ENCODE results near the gene JAML. TPM values are rescaled to one million over a fixed set of nuclear protein-coding genes. Genes with fewer than 3 reads are reported as not detected.

The JAML gene
- total and polyA plus RNA-seq, 2 of the 8 experiments (the other 6 are each of a cell fraction or from before 2014, with no cell fraction given): 0.12 to 0.58 TPM

DNA sequence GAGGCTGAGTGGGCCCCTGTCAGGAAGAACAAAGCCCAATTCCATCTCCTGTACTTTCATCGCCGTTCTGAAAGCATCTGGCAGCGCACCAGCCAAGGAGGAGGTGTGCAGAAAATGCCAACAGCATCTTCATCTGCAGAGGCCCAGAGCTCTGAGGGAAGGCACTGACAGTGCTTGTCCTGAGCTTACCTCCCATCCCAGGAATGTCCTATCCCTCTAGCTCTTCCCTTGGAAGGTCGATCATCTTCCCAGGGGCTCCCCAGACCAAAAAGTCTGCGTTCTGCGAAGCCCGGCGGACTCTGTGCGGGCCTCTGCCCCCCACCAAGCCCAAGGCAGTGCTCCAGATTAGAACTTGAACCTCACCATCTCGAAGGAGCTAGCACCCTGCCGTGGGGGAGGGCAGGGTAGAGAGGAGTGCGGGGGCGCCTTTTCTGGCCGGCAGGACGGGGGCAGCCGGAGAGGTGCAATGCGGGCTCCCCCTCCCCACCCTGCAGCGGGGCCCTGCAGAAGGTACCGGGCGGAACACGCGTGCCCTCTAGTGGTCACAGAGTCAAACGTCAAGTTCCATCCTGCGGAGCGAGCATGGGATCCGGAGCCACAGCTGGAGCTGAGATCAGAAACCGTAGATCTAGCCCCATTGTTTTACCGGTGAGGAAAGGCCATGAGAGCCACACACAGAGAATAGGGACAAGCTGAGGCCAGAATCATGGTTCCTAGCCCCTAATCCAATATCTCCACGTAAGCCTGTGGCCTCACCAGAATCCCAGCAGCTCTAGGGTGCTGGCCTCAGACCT lies 53.3 kb downstream of the JAML start (continued):
- TF ChIP-seq POLR2AphosphoS5 (IDR thresholded peaks at IDR 0.05; ENCODE audit: low read depth, low read length): no peak
- no peak for TF ChIP-seq GTF2F1 (IDR thresholded peaks at IDR 0.05; ENCODE audit: borderline replicate concordance, low read depth, low read length)
- TF ChIP-seq CREB1 (IDR thresholded peaks at IDR 0.05): no peak
- no peak for TF ChIP-seq BRCA1 (IDR thresholded peaks at IDR 0.05; ENCODE audit: low read depth, low read length)
- no peak for TF ChIP-seq CHD1 (IDR thresholded peaks at IDR 0.05; ENCODE audit: low read depth, low read length)
- peak; percentile 48 for TF ChIP-seq EZH2 (IDR thresholded peaks at IDR 0.05; ENCODE audit: low read depth, low read length, severe bottlenecking)
- TF ChIP-seq JUN (IDR thresholded peaks at IDR 0.05; ENCODE audit: low read depth, low read length): no peak; the same call in 1 of the 2 replicates
- no peak for TF ChIP-seq NRF1 (IDR thresholded peaks at IDR 0.05; ENCODE audit: low read depth, low read length)

All from H1 (cell line).